PC-3 (cell line): ENCODE measurements around the gene DISC1. TPM values are rescaled to one million over a fixed set of nuclear protein-coding genes. Genes with fewer than 3 reads are reported as not detected.

Experiments
- ATAC-seq: fragments of 200-7000 bp; cut with Tn5 transposase; 2 replicates; pipeline ENCODE4 v1.9.1; 2020; ENCODE audit warnings: mild to moderate bottlenecking, moderate library complexity
- BruUV-seq: library from RNA; stranded (reverse); fragments of 400-500 nt; replicated peaks from 2 replicates; lab custom pipeline; 2021; lab: Mats Ljungman, UMichigan
- CTCF ChIA-PET: fragments of 300-600 bp; sonication (Branson Sonifier 250); formaldehyde crosslinking; loops from one replicate; lab custom pipeline; 2022; ENCODE audit warnings: antibody characterized with exemption; lab: Charles Lee
- POLR2A ChIA-PET: fragments of 300-600 bp; sonication (Branson Sonifier 250); formaldehyde crosslinking; loops from one replicate; lab custom pipeline; 2022; ENCODE audit warnings: antibody characterized with exemption; ENCODE audit not compliant: unreplicated experiment; lab: Charles Lee
- DNase-seq: peaks from one replicate; pipeline ENCODE4 v3.0.0-alpha.2; 2015
- H2AFZ ChIP-seq: fragments of 300-600 bp; sonication (generic); 2 replicates; pipeline ENCODE4 v1.6.0; 2016; ENCODE audit warnings: antibody characterized with exemption, low read length
- H3F3A ChIP-seq: fragments of 300-600 bp; sonication (generic); one replicate; pipeline ENCODE4 v1.6.0; 2017; ENCODE audit warnings: antibody characterized with exemption, low read length, control low read depth, mild to moderate bottlenecking; ENCODE audit not compliant: unreplicated experiment
- H3K27ac ChIP-seq: fragments of 300-600 bp; sonication (generic); 2 replicates; pipeline ENCODE4 v1.5.1; 2016; ENCODE audit warnings: mild to moderate bottlenecking, low read length
- H3K27me3 ChIP-seq: fragments of 300-600 bp; sonication (generic); 2 replicates; pipeline ENCODE4 v1.6.1; 2016; ENCODE audit warnings: low read length, mixed read lengths
- H3K36me3 ChIP-seq: fragments of 300-600 bp; sonication (generic); 2 replicates; pipeline ENCODE4 v1.6.1; 2016; ENCODE audit warnings: low read depth, mixed run types, low read length, mixed read lengths
- H3K4me1 ChIP-seq: fragments of 300-600 bp; sonication (generic); 2 replicates; pipeline ENCODE4 v1.5.1; 2016; ENCODE audit warnings: low read length; ENCODE audit not compliant: insufficient read depth
- H3K4me2 ChIP-seq: fragments of 300-600 bp; sonication (generic); 2 replicates; pipeline ENCODE4 v1.6.0; 2016; ENCODE audit warnings: low read length
- H3K4me3 ChIP-seq: fragments of 300-600 bp; sonication (generic); 2 replicates; pipeline ENCODE4 v1.5.1; 2016; ENCODE audit warnings: mild to moderate bottlenecking, low read length, mixed read lengths
- H3K79me2 ChIP-seq: fragments of 300-600 bp; sonication (generic); 2 replicates; pipeline ENCODE4 v1.6.1; 2017; ENCODE audit warnings: low read length, mixed read lengths
- H3K9ac ChIP-seq: fragments of 300-600 bp; sonication (generic); 2 replicates; pipeline ENCODE4 v1.6.0; 2016; ENCODE audit warnings: mild to moderate bottlenecking, low read length
- H3K9me2 ChIP-seq: fragments of 300-600 bp; sonication (generic); replicated peaks from 2 replicates; pipeline ENCODE4 v1.6.1; 2016; ENCODE audit warnings: mixed run types, low read length, mixed read lengths
- H3K9me3 ChIP-seq: fragments of 300-600 bp; sonication (generic); 2 replicates; pipeline ENCODE4 v1.6.1; 2016; ENCODE audit warnings: low read length, mixed read lengths
- H4K20me1 ChIP-seq: fragments of 300-600 bp; sonication (generic); 2 replicates; pipeline ENCODE4 v1.6.1; 2016; ENCODE audit warnings: low read length, mixed read lengths
- CTCF ChIP-seq: fragments of 300-600 bp; sonication (generic); conservative IDR thresholded peaks from 2 replicates; pipeline ENCODE4 v1.5.1; 2017; ENCODE audit warnings: antibody characterized with exemption, low read depth, mild to moderate bottlenecking, low read length
- EZH2 ChIP-seq: fragments of 300-600 bp; sonication (generic); IDR thresholded peaks from one replicate; pipeline ENCODE4 v1.6.1; 2017; ENCODE audit warnings: antibody characterized with exemption, mild to moderate bottlenecking, low read length; ENCODE audit not compliant: unreplicated experiment
- EZH2phosphoT487 ChIP-seq: fragments of 300-600 bp; sonication (generic); IDR thresholded peaks from 2 replicates; pipeline ENCODE4 v1.6.1; 2018; ENCODE audit warnings: mild to moderate bottlenecking, antibody characterized with exemption, low read length, borderline replicate concordance
- intact Hi-C: fragments of 100-400 bp; cut with micrococcal nuclease; formaldehyde crosslinking; loops from 2 replicates; pipeline ENCODE4 v1.9.0; 2023
- total RNA-seq: library from RNA; depleted of rRNA; stranded (reverse); fragments of >200 nt; gene quantifications from 2 replicates; pipeline ENCODE4 v1.2.3, GENCODE V29; 2014

Gene DISC1
- total RNA-seq, 1 experiment from 2014 or later: 3.4 TPM

- DNase-seq (peak; percentile 99), ATAC-seq (peak; percentile 88)
- ChIA-PET POLR2A (no interaction called here), CTCF (no interaction called here)
- TF ChIP-seq CTCF (no peak), EZH2 (no peak), EZH2phosphoT487 (no peak)
- intact Hi-C loops: loop anchor here (5.0 kb wide), 1 partner anchor 334 kb away; no protein-coding TSS in a partner anchor
- no peaks in the 10 kb centered on the region for H4K20me1 ChIP-seq
- H3F3A ChIP-seq: peaks cover 8% of the 10 kb centered on the region
- H3K9ac ChIP-seq: peak overlapping the region; percentile 74
- peaks cover 38% of the 10 kb centered on the region for H3K4me1 ChIP-seq
- peak overlapping the region; percentile 51 for H3K4me3 ChIP-seq
- H3K36me3 ChIP-seq: no peaks in the 10 kb centered on the region
- no peaks in the 10 kb centered on the region for H3K79me2 ChIP-seq
- peak overlapping the region; percentile 97 for H3K27ac ChIP-seq
- no peaks in the 10 kb centered on the region for H3K27me3 ChIP-seq
- no peaks in the 10 kb centered on the region for H3K9me2 ChIP-seq
- no TSS peak for BruUV-seq
- no peak overlapping the region for H2AFZ ChIP-seq
- no peaks in the 10 kb centered on the region for H3K9me3 ChIP-seq
- H3K4me2 ChIP-seq: peak overlapping the region; percentile 81
Observed at GRCh38 chr1:231828182-231828920, 201.8 kb downstream of the DISC1 start.

GRCh38 chr1:231829332-231829731 is 202.7 kb downstream of the DISC1 start:
- no peaks in the 10 kb centered on the region for H3K27me3 ChIP-seq
- H4K20me1 ChIP-seq: no peaks in the 10 kb centered on the region
- no peak overlapping the region for H2AFZ ChIP-seq
- peaks cover 38% of the 10 kb centered on the region for H3K4me1 ChIP-seq
- BruUV-seq: no TSS peak
- DNase-seq: no peak
- H3K9ac ChIP-seq: no peak overlapping the region
- no peak for ATAC-seq
- no peak overlapping the region for H3K4me3 ChIP-seq
- peak overlapping the region; percentile 97; the same call in 1 of the 2 replicates for H3K27ac ChIP-seq
- intact Hi-C loops: loop anchor here (5.0 kb wide), 1 partner anchor 333 kb away; no protein-coding TSS in a partner anchor
- H3K79me2 ChIP-seq: no peaks in the 10 kb centered on the region
- POLR2A ChIA-PET: no interaction called here
- peaks cover 8% of the 10 kb centered on the region for H3F3A ChIP-seq
- TF ChIP-seq EZH2 (no peak), EZH2phosphoT487 (no peak), CTCF (no peak)
- no peaks in the 10 kb centered on the region for H3K9me3 ChIP-seq
- CTCF ChIA-PET: no interaction called here
- H3K9me2 ChIP-seq: no peaks in the 10 kb centered on the region
- no peaks in the 10 kb centered on the region for H3K36me3 ChIP-seq
- no peak overlapping the region for H3K4me2 ChIP-seq
